HG02852 (cell line): ENCODE results near the gene WWOX.

Experiments
- ATAC-seq: cut with Tn5 transposase; IDR thresholded peaks from one replicate; pipeline ENCODE4 v1.9.1; 2021; ENCODE audit warnings: mild to moderate bottlenecking, moderate library complexity; ENCODE audit not compliant: unreplicated experiment

Gene WWOX

GRCh38 chr16:78778101-78779004 lies 678.9 kb downstream of the WWOX start:
- no peak for ATAC-seq

- ATAC-seq = no peak
Observed at GRCh38 chr16:78780808-78781207, 681.4 kb downstream of the WWOX start.

GRCh38 chr16:78782572-78782971 lies 683.1 kb downstream of the WWOX start:
- ATAC-seq = no peak

GRCh38 chr16:78783570-78784079 lies 684.2 kb downstream of the WWOX start:
- ATAC-seq = no peak

- no peak for ATAC-seq
Observed at GRCh38 chr16:78784771-78785170, 685.3 kb downstream of the WWOX start.

- no peak for ATAC-seq
Observed at GRCh38 chr16:78785218-78785617, 685.8 kb downstream of the WWOX start.

- no peak for ATAC-seq
Observed at GRCh38 chr16:78786635-78787034, 687.2 kb downstream of the WWOX start.

- no peak for ATAC-seq
Observed at GRCh38 chr16:78788276-78788675, 688.8 kb downstream of the WWOX start.

- ATAC-seq = no peak
Observed at GRCh38 chr16:78788696-78789095, 689.2 kb downstream of the WWOX start.

GRCh38 chr16:78789561-78789960 lies 690.1 kb downstream of the WWOX start:
- ATAC-seq = no peak

GRCh38 chr16:78791011-78791410 lies 691.6 kb downstream of the WWOX start:
- no peak for ATAC-seq

GRCh38 chr16:78791926-78792325 lies 692.5 kb downstream of the WWOX start:
- no peak for ATAC-seq

- no peak for ATAC-seq
Observed at GRCh38 chr16:78792952-78793351, 693.5 kb downstream of the WWOX start.

- no peak for ATAC-seq
Observed at GRCh38 chr16:78794581-78795250, 695.3 kb downstream of the WWOX start.

GRCh38 chr16:78795433-78795832 lies 696.0 kb downstream of the WWOX start:
- no peak for ATAC-seq

- ATAC-seq = peak; percentile 66
Observed at GRCh38 chr16:78796221-78796866, 696.9 kb downstream of the WWOX start.

GRCh38 chr16:78799429-78799828 lies 700.0 kb downstream of the WWOX start:
- no peak for ATAC-seq

- ATAC-seq = no peak
Observed at GRCh38 chr16:78800523-78800922, 701.1 kb downstream of the WWOX start.

- no peak for ATAC-seq
Observed at GRCh38 chr16:78804058-78804735, 704.7 kb downstream of the WWOX start.

GRCh38 chr16:78805556-78805955 lies 706.1 kb downstream of the WWOX start:
- no peak for ATAC-seq

GRCh38 chr16:78811247-78811646 lies 711.8 kb downstream of the WWOX start:
- no peak for ATAC-seq
